Ishikawa (cell line): ENCODE results near the gene CPA5.

Experiments
- CEBPB ChIP-seq: IDR thresholded peaks from 2 replicates; pipeline ENCODE4 v1.6.1; 2012
- CREB1 ChIP-seq: IDR thresholded peaks from 2 replicates; pipeline ENCODE4 v1.6.1; 2012; ENCODE audit warnings: low read depth
- EGR1 ChIP-seq: IDR thresholded peaks from 2 replicates; pipeline ENCODE4 v1.6.1; 2012
- EP300 ChIP-seq: IDR thresholded peaks from 2 replicates; pipeline ENCODE4 v1.6.1; 2012; ENCODE audit warnings: borderline replicate concordance
- FOXM1 ChIP-seq: IDR thresholded peaks from 2 replicates; pipeline ENCODE4 v1.6.1; 2012; ENCODE audit warnings: low read depth, borderline replicate concordance
- MAX ChIP-seq: IDR thresholded peaks from 2 replicates; pipeline ENCODE4 v1.6.1; 2012
- NFIC ChIP-seq: IDR thresholded peaks from 2 replicates; pipeline ENCODE4 v1.6.1; 2012
- RAD21 ChIP-seq: IDR thresholded peaks from 2 replicates; pipeline ENCODE4 v1.6.1; 2012; ENCODE audit warnings: low read depth
- REST ChIP-seq: IDR thresholded peaks from 2 replicates; pipeline ENCODE4 v1.6.1; 2012; ENCODE audit warnings: low read depth, mild to moderate bottlenecking
- TAF1 ChIP-seq: IDR thresholded peaks from 2 replicates; pipeline ENCODE4 v1.6.1; 2012; ENCODE audit warnings: low read depth, mild to moderate bottlenecking
- TCF12 ChIP-seq: IDR thresholded peaks from 2 replicates; pipeline ENCODE4 v1.6.1; 2012; ENCODE audit warnings: low read depth
- TEAD4 ChIP-seq: IDR thresholded peaks from 2 replicates; pipeline ENCODE4 v1.6.1; 2012
- YY1 ChIP-seq: IDR thresholded peaks from 2 replicates; pipeline ENCODE4 v1.6.1; 2012; ENCODE audit warnings: low read depth
- ZBTB7A ChIP-seq: IDR thresholded peaks from 2 replicates; pipeline ENCODE4 v1.6.1; 2012; ENCODE audit warnings: low read depth
- TF ChIP-seq, protein P1 (sequence below): IDR thresholded peaks from 2 replicates; pipeline ENCODE4 v1.6.1; 2012

Gene CPA5

GRCh38 chr7:130345725-130346124 lies 1.1 kb downstream of the CPA5 start:
- TF ChIP-seq CREB1, result no peak

DNA sequence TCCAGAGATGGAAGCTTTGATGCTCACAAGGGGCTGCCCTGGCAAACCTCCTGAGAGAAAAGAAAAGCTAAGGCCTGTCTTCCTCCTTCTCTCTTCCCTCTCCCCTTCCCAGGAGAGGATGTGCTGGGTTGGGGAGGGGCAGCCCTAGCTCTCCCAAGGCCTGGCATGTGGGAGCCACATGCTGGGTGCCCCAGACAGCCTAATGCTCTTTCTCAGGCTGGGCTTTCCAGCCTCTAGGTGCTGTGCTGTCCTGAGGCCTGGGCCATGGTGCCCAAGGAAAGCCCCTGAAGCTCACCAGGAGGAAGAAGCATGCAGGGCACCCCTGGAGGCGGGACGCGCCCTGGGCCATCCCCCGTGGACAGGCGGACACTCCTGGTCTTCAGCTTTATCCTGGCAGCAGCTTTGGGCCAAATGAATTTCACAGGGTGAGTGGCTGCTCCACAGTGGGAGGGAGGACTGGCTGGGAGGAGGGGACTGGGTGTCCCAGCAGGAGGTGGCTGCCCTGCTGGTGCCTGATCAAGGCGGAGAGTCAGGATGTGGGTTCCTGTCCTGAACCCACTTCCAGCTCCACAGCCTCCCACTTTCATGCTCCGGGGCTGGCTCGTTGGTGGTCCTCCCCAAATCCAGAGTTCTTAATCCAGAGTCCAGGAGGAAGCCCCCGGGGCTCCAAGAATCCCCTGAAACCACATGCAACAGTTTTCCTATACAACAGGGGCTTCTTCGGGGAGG lies 1.7 kb downstream of the CPA5 start:
- TF ChIP-seq TEAD4, result no peak
- no peak for TF ChIP-seq CREB1
- no peak for TF ChIP-seq REST
- TF ChIP-seq EGR1, result no peak
- TF ChIP-seq FOXM1, result no peak
- TF ChIP-seq MAX, result no peak
- TF ChIP-seq TAF1, result no peak
- TF ChIP-seq NFIC, result no peak
- TF ChIP-seq, protein P1, sequence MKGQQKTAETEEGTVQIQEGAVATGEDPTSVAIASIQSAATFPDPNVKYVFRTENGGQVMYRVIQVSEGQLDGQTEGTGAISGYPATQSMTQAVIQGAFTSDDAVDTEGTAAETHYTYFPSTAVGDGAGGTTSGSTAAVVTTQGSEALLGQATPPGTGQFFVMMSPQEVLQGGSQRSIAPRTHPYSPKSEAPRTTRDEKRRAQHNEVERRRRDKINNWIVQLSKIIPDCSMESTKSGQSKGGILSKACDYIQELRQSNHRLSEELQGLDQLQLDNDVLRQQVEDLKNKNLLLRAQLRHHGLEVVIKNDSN, result no peak
- no peak for TF ChIP-seq EP300
- no peak for TF ChIP-seq RAD21
- no peak for TF ChIP-seq ZBTB7A
- TF ChIP-seq TCF12, result no peak

GRCh38 chr7:130346941-130347340 lies 2.3 kb downstream of the CPA5 start:
- TF ChIP-seq MAX (no peak), TCF12 (no peak), RAD21 (no peak)

DNA sequence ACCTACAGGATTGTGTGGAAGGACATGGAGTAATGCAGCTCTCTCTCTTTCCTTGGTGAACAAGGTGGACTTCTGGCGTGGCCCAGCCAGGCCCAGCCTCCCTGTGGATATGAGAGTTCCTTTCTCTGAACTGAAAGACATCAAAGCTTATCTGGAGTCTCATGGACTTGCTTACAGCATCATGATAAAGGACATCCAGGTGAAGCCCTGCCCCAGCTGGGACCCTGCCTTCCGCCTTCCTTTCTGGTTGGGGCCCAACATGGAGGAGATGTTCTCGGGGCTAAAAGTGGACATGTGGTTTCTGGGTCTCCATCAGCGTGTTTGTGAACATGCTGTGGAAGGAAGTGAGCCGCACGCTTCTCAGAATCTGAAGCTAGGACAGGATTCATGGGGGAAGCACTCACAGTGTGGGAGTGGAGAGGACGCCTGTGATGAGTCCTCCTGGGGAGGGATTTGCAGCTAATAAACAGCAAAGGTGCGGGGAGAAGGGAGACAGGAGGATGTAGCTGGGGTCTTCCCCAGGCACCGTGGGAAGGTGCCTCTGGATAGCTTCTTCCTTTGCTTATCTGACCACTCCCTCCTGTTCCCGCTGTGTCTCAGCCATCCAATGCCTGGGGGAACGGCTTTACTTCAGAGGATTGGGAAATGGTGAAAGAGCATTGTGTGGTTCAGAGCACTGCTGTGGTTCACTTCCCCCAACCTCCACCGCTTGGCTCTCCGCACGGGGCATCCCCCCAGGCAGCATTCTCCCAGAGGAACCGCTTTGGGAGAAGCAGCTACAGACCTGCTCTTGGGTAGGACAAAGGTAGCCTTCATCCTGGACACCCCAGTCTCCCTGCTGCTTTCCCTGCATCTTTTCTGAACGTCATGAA lies 5.5 kb downstream of the CPA5 start:
- TF ChIP-seq TEAD4 (no peak), REST (no peak)

DNA sequence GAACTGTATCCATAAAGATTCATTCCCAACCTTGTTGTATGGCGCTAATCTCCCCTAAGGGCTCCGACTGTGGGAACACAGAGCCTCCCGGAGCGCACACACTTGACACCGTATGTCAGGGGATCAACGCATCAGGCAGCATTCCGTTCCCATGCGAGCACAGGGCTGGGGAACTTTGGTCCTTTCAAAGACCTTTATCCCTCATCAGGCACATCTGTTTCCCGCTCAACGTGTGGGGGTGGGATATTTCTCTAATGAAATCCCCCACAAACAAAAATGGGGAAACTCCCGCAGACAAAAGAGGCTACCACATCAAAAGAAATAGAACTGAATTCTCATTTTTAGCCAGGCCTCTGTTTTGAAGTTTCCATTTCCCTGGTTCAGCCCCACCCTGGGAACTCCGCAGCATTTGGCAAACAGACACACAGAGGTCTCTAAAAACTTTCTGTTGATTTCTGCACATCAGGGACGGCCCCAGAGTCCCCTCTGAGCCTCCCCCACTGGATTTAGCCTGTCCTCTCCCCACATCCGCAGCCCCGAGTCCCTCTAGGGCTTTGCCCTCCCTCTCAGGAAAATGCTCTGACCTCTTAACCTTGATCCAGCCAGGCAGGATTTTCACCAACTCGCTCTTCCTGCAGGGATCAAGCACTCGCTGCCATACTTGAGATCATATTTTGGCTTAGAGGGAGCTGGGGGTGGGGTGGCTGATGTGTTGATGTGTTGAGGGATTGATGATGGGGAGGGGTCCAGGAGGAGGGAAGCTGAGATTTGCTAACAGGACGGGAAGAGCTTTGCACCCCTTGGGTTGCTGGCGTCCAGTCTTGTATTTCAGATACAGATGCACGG lies 6.6 kb downstream of the CPA5 start:
- TF ChIP-seq NFIC (no peak), CEBPB (no peak), RAD21 (no peak), TAF1 (no peak), TEAD4 (no peak), REST (no peak), TCF12 (no peak), ZBTB7A (no peak), CREB1 (no peak), EGR1 (no peak), YY1 (no peak), FOXM1 (no peak), EP300 (no peak), MAX (no peak)
- TF ChIP-seq, protein P1, result no peak
